GM19452 (cell line): ENCODE results near the gene NUDCD2.
"Not testable (repeated sequence)": the region's sequence is repeated elsewhere in the genome, so short reads cannot be mapped to it uniquely, and the experiment has no call there.

Experiments
- ATAC-seq: cut with Tn5 transposase; IDR thresholded peaks from one replicate; pipeline ENCODE4 v1.9.1; 2021; ENCODE audit not compliant: unreplicated experiment

Gene NUDCD2

DNA sequence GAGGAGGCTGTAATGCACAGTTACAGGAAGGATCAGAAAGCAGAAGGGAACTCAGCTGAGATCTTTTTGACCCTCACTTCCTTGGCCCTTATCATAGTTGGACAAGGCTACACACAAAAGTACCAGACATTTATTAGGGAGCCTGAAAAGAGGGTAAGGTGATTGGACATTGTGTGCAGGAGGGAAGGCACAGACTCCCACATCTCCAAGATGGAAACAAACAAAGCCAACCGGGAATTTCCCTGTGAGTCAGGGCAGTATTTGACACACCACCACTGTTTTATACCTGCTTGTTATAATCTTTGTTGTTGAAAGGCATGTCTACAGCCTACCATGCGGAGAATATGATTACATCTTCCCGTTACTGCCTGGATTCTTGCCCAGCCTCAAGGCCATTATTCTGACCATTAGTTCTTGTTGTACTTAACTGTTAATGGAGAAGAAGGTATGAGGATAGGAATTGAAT, 25.5 kb downstream of the NUDCD2 start:
- no peak for ATAC-seq

DNA sequence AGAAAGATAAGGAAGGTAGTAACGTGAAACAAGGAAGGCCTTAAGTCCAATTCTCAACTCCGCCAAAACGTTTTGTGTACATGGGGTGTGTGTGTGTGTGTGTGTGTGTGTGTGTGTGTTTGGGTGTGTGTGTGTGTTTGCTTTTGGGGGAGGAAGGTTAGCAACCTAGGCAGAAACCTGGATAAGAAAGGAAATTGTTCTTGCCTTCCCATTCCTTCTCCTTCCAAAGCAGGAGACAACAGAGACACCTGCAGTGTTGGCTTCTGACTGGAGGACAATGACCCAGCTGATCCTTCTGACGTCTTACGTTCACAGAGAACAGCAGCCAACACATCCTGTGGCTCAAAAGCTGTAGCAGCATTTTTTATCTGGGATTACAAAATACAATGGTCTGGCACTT, 26.6 kb downstream of the NUDCD2 start:
- no peak for ATAC-seq

DNA sequence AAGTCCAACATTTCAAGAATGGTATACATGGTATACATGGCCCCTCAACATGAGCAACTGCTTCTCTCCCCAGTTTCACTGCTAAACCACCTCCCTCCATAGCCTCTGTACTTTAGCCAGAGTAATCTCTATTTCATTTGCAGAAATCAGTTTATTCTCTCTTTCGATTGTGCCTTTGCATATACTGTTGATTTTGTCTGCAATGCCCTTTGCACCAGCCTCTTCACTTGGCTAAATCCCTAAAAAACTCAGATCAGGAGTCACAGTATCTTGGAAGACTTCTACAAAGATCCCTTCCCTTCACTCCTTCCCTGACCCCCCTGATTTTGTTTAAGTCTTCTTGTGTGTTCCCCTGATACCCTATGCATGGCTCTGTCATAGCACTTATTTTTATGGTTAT, 27.4 kb downstream of the NUDCD2 start:
- no peak for ATAC-seq

DNA sequence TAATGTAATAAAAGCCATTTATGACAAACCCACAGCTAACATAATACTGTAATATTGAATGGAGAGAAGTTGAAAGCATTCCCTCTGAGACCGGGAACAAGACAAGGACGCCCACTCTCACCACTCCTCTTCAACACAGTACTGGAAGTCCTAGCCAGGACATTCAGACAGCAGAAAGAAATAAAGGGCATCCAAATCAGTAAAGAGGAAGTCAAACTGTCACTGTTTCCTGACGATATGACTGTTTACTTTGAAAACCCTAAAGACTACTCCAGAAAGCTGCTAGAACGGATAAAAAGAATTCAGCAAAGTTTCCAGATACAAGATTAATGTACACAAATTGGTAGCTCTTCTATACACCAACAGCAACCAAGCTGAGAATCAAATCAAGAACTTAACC, 33.8 kb downstream of the NUDCD2 start:
- not testable (repeated sequence) for ATAC-seq

DNA sequence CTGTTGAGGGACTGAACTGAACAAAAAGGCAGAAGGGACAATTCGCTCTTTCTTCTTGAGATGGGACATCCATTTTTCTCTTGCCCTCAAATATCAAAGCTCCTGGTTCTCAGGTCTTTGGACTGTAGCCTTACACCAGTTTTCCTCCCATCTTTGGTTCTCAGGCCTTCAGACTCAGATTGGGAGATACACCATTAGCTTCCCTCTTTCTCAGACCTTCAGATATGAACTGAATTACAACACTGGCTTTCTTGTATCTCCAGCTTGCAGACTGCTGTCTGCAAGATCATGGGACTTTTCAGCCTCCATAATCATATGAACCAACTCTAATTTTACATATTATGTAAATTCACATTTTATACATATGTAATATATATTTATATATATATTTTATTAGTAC, 35.1 kb downstream of the NUDCD2 start:
- ATAC-seq: no peak

DNA sequence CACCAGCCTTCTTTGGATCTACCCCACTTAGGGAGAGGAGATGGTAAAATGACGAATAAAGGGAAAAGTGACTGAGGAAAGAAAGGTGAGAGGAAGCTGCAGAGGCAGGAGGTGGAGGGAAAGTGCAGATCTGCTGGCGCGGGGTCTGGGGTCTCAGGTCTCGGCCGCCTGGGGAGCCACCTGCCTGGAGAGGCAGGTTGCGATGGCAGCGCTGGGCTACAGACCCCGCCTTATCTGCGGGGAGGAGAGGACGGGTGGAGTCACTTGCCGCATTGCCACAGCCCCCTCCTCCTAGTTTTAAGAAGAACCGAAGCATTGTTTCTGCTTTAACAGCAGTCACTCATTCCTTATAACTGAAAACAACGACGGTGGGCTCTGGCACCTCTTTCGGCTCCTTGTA, 44.2 kb downstream of the NUDCD2 start:
- ATAC-seq: not testable (repeated sequence)

DNA sequence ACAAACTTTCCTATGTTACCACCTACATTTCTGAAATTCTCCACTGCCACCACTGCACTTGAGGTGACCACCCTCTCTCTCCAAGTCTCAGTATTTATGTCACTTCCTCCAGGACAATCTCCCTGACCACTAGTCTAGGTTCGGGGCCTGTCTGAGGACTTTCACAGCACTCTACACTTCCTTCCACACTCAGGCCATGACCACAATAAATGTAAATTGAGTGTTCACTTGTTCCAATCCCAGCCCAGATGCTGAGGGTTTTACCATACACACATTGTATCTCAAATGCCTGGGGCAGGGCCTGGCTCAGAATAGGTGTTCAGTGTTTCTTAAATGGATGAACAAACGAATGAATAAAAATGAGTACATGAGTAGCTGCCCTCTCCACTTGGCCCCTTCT, 49.4 kb downstream of the NUDCD2 start:
- ATAC-seq: peak; percentile 32

DNA sequence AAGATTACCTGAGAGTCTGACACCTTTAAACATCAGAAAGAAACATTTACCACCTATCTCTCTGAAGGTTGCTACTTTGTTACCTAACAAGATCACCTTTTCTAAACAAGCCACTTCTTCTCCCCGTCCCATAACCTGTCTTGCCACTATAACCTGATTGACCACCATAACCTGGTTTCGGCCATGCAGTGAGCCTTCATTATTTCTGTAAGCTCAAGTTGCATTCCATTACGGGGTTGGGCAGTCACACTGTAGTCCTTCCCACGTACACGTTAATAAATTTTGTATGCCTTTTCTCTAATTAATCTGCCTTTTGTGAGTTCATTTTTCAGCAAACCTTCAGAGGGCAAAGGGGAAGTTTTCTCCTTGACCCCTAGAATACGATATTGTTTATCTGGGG, 50.5 kb downstream of the NUDCD2 start:
- ATAC-seq: no peak

DNA sequence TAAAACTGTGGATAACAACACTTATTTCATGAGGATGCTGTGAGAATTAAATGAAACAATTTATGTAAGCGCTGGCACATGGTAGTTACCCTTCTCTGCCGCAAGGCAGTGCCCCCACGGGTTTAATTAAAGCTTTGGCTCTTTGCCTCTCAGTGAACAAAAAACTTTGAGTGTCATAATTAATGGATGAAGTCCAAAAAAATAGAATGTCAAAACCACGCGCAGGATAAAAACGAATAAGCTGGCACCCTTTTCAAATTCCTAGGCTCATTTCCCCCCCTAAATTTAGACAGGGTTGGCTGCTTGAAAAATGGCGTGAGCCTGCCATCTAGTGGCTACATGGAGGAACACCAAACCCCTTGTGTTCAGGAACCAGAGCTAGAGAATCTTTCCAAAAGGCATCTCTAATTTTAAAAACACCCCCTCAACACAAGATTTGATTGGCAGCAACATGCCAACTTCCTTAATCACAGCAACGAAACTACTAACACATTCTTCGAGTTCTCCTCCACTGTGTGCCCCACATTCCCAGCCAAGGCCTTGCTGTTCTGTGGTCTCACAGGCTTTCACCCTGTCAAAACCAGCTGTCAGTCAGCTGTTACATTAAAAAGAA, 51.5 kb downstream of the NUDCD2 start:
- peak; percentile 65 for ATAC-seq

DNA sequence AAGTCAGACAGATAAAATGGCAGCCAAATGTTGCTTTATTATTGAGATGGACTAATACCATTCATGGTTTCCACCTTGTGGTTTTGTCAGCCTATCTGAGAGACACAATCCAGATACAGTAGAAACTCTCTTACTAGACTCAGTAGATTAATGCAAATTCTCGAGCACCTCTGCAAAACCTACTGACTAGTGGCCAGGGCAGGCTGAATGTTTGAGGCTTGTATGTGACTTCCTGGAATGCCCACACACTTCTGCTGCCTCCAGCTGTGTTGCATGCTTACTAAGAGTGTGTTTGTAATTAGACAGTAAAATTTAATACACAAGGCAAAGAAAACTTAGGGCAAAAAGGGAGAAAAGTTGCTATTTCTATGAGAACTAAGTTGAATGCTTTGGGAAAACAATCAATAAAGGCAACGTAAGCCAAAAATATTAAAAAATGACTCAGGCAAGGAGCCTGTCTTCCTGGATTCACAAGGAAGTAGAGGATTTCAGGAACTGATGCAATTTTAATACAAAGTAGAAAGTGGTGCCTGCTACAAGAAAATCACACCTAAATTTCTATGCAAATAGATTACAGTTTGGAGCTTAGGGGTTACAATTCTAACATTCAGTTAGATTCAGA, 52.8 kb downstream of the NUDCD2 start:
- peak; percentile 78 for ATAC-seq

DNA sequence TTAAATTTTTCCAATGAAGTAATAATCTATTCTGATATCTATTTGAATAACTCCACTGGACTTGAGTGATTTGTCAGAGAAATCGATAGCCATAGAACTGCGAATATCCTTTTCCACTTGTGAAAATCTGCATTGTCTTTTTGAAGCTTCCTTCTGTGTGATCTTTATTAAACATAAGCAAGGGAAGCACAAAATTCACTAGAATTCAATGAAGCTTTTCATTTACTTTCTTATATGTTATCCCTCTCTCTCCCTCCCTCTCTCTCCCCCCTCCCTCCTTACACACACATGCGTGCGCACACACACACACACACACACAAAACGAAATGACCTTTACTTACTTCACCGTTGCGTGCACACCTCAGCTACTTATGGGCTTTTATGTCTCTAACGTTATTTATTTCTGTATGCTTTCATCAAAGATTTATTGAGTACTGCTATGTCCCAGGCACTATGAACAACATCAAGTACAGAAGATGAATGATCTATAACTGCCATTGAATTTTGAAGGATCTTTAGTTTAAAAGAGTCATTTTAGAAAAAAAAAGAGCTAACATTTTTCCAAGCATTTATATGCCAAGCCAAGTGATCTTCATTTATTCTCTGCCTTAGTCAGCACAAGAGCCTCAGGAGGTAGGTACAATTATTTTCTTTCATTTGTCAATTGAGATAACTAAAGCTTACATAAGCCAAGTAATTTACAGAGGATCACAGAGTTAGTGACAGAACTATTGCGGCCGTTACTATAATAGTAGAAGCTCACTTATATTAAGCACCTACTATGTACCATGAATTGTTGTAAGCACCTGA, 55.3 kb downstream of the NUDCD2 start:
- ATAC-seq: no peak

DNA sequence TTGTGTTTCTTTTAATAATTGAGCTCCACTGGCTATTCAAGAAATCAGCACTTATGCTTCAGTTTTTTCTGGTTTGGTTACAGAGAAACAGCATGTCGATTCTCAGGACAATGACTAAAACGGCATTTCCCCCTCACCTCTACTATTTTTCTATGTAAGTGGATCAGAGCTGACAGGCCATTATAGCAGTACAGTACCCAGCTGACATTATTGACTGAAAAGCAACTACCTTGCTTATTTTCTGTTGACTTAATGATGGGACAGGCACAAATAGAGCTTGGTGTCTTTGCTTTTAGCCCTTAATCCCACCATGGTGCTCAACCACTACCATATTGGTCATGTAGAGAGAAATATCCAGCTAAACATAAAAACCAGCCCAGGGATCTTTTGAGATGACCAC, 57.9 kb downstream of the NUDCD2 start:
- no peak for ATAC-seq

DNA sequence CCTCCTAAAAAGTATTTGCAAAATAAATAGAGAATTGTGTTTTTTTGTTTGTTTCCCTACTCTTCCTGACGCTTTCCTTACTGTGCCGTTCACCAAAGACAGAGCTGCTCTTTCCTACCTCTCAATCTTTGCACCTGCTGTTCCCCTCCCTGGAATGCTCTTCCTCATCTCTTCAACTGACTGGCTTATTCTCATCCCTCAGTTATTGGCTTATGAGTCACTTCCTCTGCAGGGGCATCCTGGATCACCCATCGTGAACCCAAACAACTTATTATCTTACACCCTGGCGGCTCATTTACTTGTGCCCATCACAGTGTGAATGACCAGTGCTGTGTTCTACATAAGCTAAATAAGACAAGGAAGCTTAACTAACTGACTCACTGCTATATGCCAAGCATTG, 58.6 kb downstream of the NUDCD2 start:
- ATAC-seq: no peak

DNA sequence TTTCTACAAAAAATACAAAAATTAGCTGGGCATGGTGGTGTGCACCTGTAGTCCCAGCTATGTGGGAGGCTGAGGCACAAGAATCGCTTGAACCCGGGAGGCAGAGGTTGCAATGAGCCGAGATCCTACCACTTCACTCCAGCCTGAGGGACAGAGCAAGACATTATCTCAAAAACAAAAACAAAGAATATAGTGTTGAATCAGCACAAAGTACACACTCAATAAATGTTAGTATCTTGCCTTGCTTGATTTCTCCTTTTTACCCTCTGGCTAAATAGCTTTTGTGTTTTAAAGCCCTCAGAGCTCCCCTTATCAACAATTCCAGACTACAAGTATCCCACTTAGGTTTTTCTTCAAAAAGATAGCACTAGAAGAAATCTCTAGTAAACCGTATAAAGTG, 60.0 kb downstream of the NUDCD2 start:
- ATAC-seq: no peak

DNA sequence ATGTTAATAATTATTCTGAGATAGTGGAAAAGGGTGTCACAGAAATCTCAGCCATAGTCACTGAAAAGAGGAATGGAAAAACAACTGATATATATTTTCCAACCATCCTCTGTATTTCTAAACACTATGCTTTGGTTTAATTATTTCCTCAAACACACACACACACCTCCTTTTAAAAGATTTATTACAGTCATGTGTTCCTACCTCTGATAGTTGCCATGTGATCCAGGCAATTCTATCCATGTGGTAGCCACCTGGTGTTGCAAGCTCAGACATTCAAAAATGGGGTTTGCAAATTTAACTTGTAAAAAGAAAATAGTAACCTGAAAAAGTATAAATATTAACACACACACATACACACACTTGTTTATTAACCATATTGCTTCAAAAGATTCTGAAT, 62.5 kb downstream of the NUDCD2 start:
- no peak for ATAC-seq

DNA sequence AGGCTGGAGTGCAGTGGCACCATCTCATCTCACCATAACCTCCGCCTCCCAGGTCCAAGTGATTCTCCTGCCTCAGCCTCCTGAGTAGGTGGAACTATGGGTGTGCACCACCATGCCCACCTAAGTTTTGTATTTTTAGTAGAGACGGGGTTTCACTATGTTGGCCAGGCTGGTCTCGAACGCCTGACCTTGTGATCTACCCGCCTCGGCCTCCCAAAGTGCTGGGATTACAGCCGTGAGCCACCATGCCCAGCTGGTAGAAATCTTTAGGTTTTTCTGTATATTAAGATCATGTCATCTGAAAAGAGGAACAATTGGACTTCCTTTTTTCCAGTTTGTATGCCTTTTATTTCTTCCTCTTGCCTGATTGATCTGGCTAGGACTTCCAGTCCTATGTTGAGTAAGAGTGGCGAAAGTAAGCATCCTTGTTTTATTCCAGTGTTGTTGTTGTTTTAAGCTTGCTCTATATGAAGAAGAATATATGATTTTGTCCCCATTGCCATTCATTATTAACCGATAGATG, 63.0 kb downstream of the NUDCD2 start:
- ATAC-seq: not testable (repeated sequence)
